ENCODE results near the gene IL17RE. TPM values are rescaled to one million over a fixed set of nuclear protein-coding genes. Genes with fewer than 3 reads are reported as not detected.
"Not testable (repeated sequence)": the region's sequence is repeated elsewhere in the genome, so short reads cannot be mapped to it uniquely, and the experiment has no call there.

The IL17RE gene
- 3.3 TPM for polyA plus RNA-seq (2013, experiment 1 of 2)
- polyA plus RNA-seq (2013, experiment 2 of 2) = 2.8 TPM

GRCh38 chr3:9902372-9903237 is at the start of gene IL17RE:
Gene IL17RE (plus strand): TSS chr3:9902848. CDS start chr3:9902933, 85 bp downstream.
- Histone ChIP-seq H3K9me3 (ENCODE audit: control insufficient read depth, low read length) (no peaks in the 10 kb centered on the region), H3K27ac (ENCODE audit: low read depth, low read length, severe bottlenecking) (peak within 1 kb of the TSS; percentile 91), H3K4me1 (ENCODE audit: control insufficient read depth, insufficient read depth, low read length, poor library complexity, severe bottlenecking) (peaks cover 23% of the 10 kb centered on the region), H3K4me3 (ENCODE audit: extremely low read depth, insufficient read depth, low read length, poor library complexity, severe bottlenecking) (peak within 1 kb of the TSS; percentile 11), H3K36me3 (ENCODE audit: control insufficient read depth, insufficient read depth, low read length) (no peaks in the 10 kb centered on the region)
- WGBS, 2 experiments (ENCODE audit: insufficient coverage in 2 of 2) = 68 to 87% methylated on average over 9 to 10 of the region's 13 CpGs

- WGBS, 2 experiments (ENCODE audit: insufficient coverage in 2 of 2) = 92 to 95% methylated on average over 7 of the region's 11 CpGs
- H3K27ac ChIP-seq (ENCODE audit: low read depth, low read length, severe bottlenecking); H3K4me1 ChIP-seq (ENCODE audit: control insufficient read depth, insufficient read depth, low read length, poor library complexity, severe bottlenecking); H3K4me3 ChIP-seq (ENCODE audit: extremely low read depth, insufficient read depth, low read length, poor library complexity, severe bottlenecking); H3K9me3 ChIP-seq (ENCODE audit: control insufficient read depth, low read length); H3K36me3 ChIP-seq (ENCODE audit: control insufficient read depth, insufficient read depth, low read length): not testable (repeated sequence)
These were observed 48.2 kb upstream of the IL17RE start for GRCh38 chr3:9854291-9854940.

DNA sequence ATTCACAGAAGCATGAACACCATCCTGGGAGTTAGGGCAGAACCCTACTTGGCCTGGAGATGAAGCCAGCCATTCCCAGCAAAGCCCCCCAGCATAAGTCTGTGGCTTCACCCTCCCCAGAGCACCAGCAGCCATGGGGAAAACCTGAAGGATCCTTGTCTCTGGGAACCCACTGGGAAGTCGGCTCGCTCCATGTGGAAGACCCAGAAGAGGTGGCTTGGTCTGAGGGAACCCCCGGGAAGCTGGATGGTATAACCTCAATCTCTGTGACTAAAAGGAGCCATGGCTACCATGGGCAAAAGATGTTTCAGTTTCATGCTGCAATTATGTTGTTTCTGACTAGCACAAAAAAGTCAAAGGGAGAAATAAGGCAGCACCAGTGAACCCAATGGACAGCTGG is 47.1 kb upstream of the IL17RE start:
- WGBS, 2 experiments (ENCODE audit: insufficient coverage in 2 of 2) = 100% methylated on average over 3 of the region's 3 CpGs

GRCh38 chr3:9859530-9860025 is 43.1 kb upstream of the IL17RE start:
- Histone ChIP-seq H3K4me3 (ENCODE audit: extremely low read depth, insufficient read depth, low read length, poor library complexity, severe bottlenecking) (no peak overlapping the region), H3K36me3 (ENCODE audit: control insufficient read depth, insufficient read depth, low read length) (no peaks in the 10 kb centered on the region), H3K4me1 (ENCODE audit: control insufficient read depth, insufficient read depth, low read length, poor library complexity, severe bottlenecking) (peaks cover 3% of the 10 kb centered on the region), H3K9me3 (ENCODE audit: control insufficient read depth, low read length) (no peaks in the 10 kb centered on the region), H3K27ac (ENCODE audit: low read depth, low read length, severe bottlenecking) (no peak overlapping the region)
- WGBS, 2 experiments (ENCODE audit: insufficient coverage in 2 of 2) = 90 to 95% methylated on average over 8 to 10 of the region's 12 CpGs

More for the DNA sequence above, 47.1 kb upstream of the IL17RE start:
- H3K27ac ChIP-seq (ENCODE audit: low read depth, low read length, severe bottlenecking) = no peak overlapping the region
- H3K36me3 ChIP-seq (ENCODE audit: control insufficient read depth, insufficient read depth, low read length) = no peaks in the 10 kb centered on the region
- H3K9me3 ChIP-seq (ENCODE audit: control insufficient read depth, low read length) = no peaks in the 10 kb centered on the region
- H3K4me1 ChIP-seq (ENCODE audit: control insufficient read depth, insufficient read depth, low read length, poor library complexity, severe bottlenecking) = no peaks in the 10 kb centered on the region
- H3K4me3 ChIP-seq (ENCODE audit: extremely low read depth, insufficient read depth, low read length, poor library complexity, severe bottlenecking) = no peak overlapping the region

GRCh38 chr3:9861201-9861600 is 41.4 kb upstream of the IL17RE start:
- 90 to 93% methylated on average over 2 to 3 of the region's 4 CpGs for WGBS, 2 experiments (ENCODE audit: insufficient coverage in 2 of 2)
- Histone ChIP-seq H3K9me3 (ENCODE audit: control insufficient read depth, low read length) (no peaks in the 10 kb centered on the region), H3K27ac (ENCODE audit: low read depth, low read length, severe bottlenecking) (no peak overlapping the region), H3K4me1 (ENCODE audit: control insufficient read depth, insufficient read depth, low read length, poor library complexity, severe bottlenecking) (peaks cover 3% of the 10 kb centered on the region), H3K4me3 (ENCODE audit: extremely low read depth, insufficient read depth, low read length, poor library complexity, severe bottlenecking) (no peak overlapping the region), H3K36me3 (ENCODE audit: control insufficient read depth, insufficient read depth, low read length) (no peaks in the 10 kb centered on the region)

- WGBS, 2 experiments (ENCODE audit: insufficient coverage in 2 of 2) = 85 to 91% methylated on average over 5 of the region's 5 CpGs
These were observed 41.0 kb upstream of the IL17RE start for GRCh38 chr3:9861626-9862130.

DNA sequence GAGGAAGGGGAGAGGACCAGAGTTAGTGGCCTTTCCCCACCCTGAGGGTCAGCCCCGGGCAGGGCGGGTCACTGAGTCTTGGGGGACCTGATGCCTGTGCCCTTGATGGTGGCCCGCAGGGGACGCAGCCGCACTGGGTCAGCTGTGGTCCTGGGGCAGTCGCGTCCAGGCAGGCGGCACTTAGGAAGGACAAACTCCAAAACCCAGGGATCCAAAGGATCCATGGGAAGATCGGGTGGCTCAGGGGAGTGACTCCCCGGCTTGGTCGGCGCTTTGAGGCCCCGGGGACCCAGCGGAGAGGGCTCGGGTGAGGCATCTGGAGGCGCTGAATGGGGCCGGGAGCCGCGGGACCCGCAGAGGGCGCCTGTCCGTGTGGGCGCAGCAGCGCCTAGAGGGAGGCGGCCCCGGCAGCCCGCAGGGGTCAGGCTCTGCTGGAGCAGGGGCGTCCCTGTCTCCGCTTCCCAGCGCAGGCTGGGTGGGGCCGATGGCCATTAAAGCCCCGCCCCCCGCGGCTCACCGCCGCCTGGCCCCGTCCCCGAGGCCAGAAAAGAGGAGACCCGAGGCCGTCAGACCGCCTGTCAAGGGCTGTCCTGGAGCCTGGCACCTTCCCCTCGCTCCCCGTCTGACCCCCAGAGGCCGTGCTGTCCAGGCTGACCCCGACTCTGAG is 40.1 kb upstream of the IL17RE start:
- H3K4me1 ChIP-seq (ENCODE audit: control insufficient read depth, insufficient read depth, low read length, poor library complexity, severe bottlenecking) = peaks cover 3% of the 10 kb centered on the region
- H3K27ac ChIP-seq (ENCODE audit: low read depth, low read length, severe bottlenecking) = no peak overlapping the region
- no peaks in the 10 kb centered on the region for H3K36me3 ChIP-seq (ENCODE audit: control insufficient read depth, insufficient read depth, low read length)
- WGBS, 2 experiments (ENCODE audit: insufficient coverage in 2 of 2) = 13 to 21% methylated on average over 36 to 44 of the region's 45 CpGs
- H3K4me3 ChIP-seq (ENCODE audit: extremely low read depth, insufficient read depth, low read length, poor library complexity, severe bottlenecking) = peak overlapping the region; percentile 8
- H3K9me3 ChIP-seq (ENCODE audit: control insufficient read depth, low read length) = no peaks in the 10 kb centered on the region

More at GRCh38 chr3:9861626-9862130, 41.0 kb upstream of the IL17RE start:
- no peak overlapping the region for H3K27ac ChIP-seq (ENCODE audit: low read depth, low read length, severe bottlenecking)
- H3K36me3 ChIP-seq (ENCODE audit: control insufficient read depth, insufficient read depth, low read length) = no peaks in the 10 kb centered on the region
- peaks cover 3% of the 10 kb centered on the region for H3K4me1 ChIP-seq (ENCODE audit: control insufficient read depth, insufficient read depth, low read length, poor library complexity, severe bottlenecking)
- no peaks in the 10 kb centered on the region for H3K9me3 ChIP-seq (ENCODE audit: control insufficient read depth, low read length)
- H3K4me3 ChIP-seq (ENCODE audit: extremely low read depth, insufficient read depth, low read length, poor library complexity, severe bottlenecking) = no peak overlapping the region

DNA sequence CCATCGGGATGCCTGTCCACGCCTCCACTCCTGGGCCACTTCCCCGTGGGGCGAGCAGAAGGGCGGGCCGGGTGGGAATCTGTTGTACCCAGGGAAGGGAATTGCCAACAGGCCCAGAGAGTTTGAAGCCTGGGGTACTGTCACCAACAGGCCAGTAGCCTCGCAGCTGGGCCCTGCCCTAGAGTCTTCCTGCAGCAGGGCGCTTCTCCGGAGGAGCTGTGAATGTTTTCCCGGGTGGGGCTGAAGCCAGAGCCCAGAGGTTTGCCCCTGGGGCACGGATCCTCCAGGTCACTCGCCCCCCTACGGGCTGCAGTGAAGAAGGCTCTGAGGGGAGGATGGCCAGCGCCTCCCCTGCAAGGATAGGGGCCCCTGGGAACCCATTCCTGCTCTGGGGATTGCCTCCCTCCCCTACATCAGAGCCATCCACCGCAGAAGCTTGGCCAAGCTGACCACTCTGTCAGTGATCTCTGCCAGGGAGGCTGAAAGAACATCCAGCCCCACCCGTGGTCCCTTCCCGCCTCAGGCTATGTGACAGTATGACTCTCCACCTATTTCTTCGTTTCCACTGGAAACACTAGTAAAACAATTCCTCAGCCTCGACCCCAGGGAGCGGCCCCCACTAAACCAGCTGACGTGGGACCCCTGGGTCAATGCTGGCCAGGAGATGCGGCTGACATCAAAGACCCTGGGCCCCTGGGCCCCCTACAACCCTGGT is 39.4 kb upstream of the IL17RE start:
- 76 to 79% methylated on average over 17 to 19 of the region's 22 CpGs for WGBS, 2 experiments (ENCODE audit: insufficient coverage in 2 of 2)
- no peaks in the 10 kb centered on the region for H3K36me3 ChIP-seq (ENCODE audit: control insufficient read depth, insufficient read depth, low read length)
- H3K9me3 ChIP-seq (ENCODE audit: control insufficient read depth, low read length) = no peaks in the 10 kb centered on the region
- H3K4me1 ChIP-seq (ENCODE audit: control insufficient read depth, insufficient read depth, low read length, poor library complexity, severe bottlenecking) = peaks cover 3% of the 10 kb centered on the region
- H3K27ac ChIP-seq (ENCODE audit: low read depth, low read length, severe bottlenecking) = no peak overlapping the region
- no peak overlapping the region for H3K4me3 ChIP-seq (ENCODE audit: extremely low read depth, insufficient read depth, low read length, poor library complexity, severe bottlenecking)

DNA sequence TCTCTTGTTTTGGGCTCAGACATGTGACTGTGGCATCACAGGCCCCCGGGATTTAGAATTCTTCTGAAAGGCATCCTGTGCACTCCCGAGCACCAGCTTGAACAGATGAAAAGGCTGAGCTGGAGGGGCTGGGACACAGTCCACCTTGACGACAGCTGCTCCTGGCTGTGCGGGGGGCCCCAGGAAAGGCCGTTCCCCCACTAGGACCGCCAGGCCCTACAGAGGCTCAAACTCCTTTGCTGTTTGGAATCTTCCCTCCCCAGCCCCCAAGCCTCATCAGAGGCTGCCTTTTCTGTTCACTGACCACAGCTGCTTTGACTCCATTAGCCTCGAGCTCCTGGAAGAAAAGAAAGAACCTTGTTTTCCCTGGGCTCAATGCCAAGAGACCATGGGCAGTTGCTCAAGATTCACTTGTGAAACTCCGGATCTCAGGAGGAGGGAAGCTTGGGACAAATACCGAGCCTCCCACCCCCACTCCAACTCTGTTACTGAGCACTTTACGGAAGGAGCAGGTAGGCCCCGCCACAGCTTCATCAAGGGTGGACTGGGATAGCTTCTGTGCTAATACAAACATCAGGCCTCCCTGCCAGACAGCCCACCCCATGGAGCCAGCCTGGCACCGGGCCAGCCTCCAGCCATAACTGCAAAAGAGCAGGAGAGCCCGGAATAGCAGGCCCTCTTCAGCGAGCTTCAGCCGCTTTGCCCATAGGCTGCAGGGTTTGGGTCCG is 38.3 kb upstream of the IL17RE start:
- peak overlapping the region; percentile 45 for H3K27ac ChIP-seq (ENCODE audit: low read depth, low read length, severe bottlenecking)
- no peaks in the 10 kb centered on the region for H3K9me3 ChIP-seq (ENCODE audit: control insufficient read depth, low read length)
- H3K4me3 ChIP-seq (ENCODE audit: extremely low read depth, insufficient read depth, low read length, poor library complexity, severe bottlenecking) = no peak overlapping the region
- 90 to 91% methylated on average over 6 to 11 of the region's 16 CpGs for WGBS, 2 experiments (ENCODE audit: insufficient coverage in 2 of 2)
- H3K36me3 ChIP-seq (ENCODE audit: control insufficient read depth, insufficient read depth, low read length) = no peaks in the 10 kb centered on the region
- peaks cover 3% of the 10 kb centered on the region for H3K4me1 ChIP-seq (ENCODE audit: control insufficient read depth, insufficient read depth, low read length, poor library complexity, severe bottlenecking)
